ENCODE results near the gene LMF1.

DNA sequence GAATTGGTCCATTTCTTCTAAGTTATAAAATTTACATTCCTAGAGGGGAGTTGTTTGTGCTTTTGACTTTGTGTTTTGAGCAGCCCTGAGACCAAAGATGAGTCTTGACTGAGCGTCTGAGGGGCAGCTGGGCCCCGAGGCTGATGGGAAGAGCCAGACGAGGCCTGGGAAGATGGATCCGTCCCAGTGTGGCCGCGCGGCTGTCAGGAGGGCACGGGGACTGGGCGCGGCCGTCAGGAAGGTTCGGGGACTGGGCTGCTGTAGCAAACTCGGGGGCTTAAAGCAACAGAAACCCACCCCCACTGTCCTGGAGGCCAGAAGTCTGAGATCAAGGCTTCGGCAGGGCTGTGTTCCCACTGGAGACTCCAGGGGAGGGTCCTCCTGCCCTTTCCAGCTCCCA, 132.0 kb downstream of the LMF1 start:
- TF ChIP-seq, protein P1, sequence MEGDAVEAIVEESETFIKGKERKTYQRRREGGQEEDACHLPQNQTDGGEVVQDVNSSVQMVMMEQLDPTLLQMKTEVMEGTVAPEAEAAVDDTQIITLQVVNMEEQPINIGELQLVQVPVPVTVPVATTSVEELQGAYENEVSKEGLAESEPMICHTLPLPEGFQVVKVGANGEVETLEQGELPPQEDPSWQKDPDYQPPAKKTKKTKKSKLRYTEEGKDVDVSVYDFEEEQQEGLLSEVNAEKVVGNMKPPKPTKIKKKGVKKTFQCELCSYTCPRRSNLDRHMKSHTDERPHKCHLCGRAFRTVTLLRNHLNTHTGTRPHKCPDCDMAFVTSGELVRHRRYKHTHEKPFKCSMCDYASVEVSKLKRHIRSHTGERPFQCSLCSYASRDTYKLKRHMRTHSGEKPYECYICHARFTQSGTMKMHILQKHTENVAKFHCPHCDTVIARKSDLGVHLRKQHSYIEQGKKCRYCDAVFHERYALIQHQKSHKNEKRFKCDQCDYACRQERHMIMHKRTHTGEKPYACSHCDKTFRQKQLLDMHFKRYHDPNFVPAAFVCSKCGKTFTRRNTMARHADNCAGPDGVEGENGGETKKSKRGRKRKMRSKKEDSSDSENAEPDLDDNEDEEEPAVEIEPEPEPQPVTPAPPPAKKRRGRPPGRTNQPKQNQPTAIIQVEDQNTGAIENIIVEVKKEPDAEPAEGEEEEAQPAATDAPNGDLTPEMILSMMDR (conservative IDR thresholded peaks at IDR 0.05 in 1 of 2, IDR thresholded peaks at IDR 0.05 in 1 of 2; ENCODE audit: extremely low read depth in 1 of 2, insufficient read depth in 1 of 2, low read depth in 1 of 2, low read length in 2 of 2), result no peak
- TF ChIP-seq EZH2 (IDR thresholded peaks at IDR 0.05; ENCODE audit: borderline replicate concordance, low read length), result no peak

All from mammary epithelial cell (primary cell).